ENCODE results near the gene TMEM17.

DNA sequence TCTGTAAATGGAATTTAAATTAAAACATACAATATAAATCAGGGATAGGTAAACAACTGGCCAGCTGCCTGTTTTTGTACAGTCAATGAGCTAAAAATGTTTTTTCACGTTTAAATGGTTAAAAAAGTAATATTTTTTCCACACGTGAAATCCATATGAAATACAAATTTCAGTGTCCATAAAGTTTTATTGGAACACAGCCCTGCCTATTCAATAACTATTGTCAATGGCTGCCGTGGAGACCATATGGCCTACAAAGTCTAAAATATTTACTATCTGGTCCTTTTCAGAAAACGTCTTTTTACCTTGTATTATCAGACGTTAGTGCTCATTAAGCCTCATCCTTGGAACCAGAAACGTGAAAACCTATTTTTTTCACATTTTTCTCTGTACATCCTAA is 1.3 kb downstream of the TMEM17 start:
- TF ChIP-seq POLR2A (IDR thresholded peaks at IDR 0.05), result no peak
- TF ChIP-seq, protein P1, sequence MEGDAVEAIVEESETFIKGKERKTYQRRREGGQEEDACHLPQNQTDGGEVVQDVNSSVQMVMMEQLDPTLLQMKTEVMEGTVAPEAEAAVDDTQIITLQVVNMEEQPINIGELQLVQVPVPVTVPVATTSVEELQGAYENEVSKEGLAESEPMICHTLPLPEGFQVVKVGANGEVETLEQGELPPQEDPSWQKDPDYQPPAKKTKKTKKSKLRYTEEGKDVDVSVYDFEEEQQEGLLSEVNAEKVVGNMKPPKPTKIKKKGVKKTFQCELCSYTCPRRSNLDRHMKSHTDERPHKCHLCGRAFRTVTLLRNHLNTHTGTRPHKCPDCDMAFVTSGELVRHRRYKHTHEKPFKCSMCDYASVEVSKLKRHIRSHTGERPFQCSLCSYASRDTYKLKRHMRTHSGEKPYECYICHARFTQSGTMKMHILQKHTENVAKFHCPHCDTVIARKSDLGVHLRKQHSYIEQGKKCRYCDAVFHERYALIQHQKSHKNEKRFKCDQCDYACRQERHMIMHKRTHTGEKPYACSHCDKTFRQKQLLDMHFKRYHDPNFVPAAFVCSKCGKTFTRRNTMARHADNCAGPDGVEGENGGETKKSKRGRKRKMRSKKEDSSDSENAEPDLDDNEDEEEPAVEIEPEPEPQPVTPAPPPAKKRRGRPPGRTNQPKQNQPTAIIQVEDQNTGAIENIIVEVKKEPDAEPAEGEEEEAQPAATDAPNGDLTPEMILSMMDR (IDR thresholded peaks at IDR 0.05), result no peak
